ENCODE results near the gene BTG4. TPM values are rescaled to one million over a fixed set of nuclear protein-coding genes. Genes with fewer than 3 reads are reported as not detected.

Gene BTG4
- 0.10 to 0.23 TPM (median 0.18 TPM) in 4 of 5 replicates, not detected in the other for total RNA-seq (2022; extraction: Qiagen RNA extraction)

DNA sequence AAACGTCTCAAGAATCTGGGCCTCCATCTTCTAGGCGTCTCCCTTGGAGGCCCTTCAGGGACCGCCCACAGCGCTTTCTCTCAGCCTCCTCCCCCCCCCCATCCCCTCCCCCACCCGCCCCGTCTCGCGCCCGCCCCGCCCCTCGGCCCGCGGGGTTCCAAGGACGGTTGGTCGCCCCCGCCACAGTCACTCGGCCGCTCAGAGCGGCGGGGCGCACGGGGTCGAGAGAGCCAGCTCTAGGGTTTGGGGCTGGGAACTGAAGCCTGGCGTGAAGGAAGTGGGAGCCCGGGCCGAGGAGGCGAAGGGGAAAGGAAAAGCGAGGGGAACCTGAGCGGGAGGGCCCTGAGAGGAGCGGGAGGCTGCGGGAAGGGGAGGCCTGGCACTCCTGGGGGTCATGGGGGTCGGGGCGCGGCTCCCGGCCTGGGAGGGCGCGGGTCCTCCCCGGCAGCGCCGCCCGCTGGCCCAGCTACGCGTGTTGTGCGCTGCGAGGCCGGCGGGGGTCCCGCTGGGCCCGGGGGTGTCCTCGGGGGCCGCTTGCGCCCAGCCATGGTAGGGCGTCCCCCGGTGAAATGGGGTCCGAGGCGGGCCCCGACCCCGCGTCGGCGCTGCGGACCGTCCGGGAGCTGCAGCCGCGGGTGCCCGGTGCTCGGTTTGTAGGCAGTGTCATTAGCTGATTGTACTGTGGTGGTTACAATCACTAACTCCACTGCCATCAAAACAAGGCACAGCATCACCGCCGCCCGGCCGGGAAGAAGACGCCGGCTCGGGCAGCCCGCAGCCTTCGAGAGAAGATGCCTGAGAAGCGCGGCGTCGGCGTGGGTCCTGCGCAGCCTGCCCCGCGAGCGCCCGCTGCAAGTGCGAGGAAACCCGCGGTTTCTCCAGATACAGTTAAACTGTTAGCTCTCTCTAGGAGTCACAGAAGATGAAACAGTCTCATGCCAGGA is at the start of gene BTG4:
Gene BTG4 (minus strand): TSS at position 91 of the 944 bp plus-strand sequence. CDS start 13,610 bp downstream, outside the sequence.

GRCh38 chr11:111540114-111540936 is 28.1 kb upstream of the BTG4 start, which contains the start of gene LAYN:
TSS of gene LAYN (plus strand) at chr11:111540720. CDS start at chr11:111540844, 124 bp downstream.

GRCh38 chr11:111514216-111515031 is 2.2 kb upstream of the BTG4 start, which contains the start of gene HOATZ:
TSS of gene HOATZ (plus strand) at chr11:111514778. CDS start at chr11:111514785, 7 bp downstream.

Other genes with a start within 250 kb of the BTG4 start
- gene POU2AF3, start 213.8 kb downstream of the BTG4 start, total RNA-seq (2022; extraction: Qiagen RNA extraction): 1.0 to 1.8 TPM (median 1.4 TPM) in 5 replicates
- 0.17 TPM in 1 of 5 replicates, not detected in the others for gene POU2AF1, start 133.1 kb downstream of the BTG4 start, total RNA-seq (2022; extraction: Qiagen RNA extraction)
- gene HOATZ, start 2.4 kb upstream of the BTG4 start, total RNA-seq (2022; extraction: Qiagen RNA extraction): not detected in 5 replicates
- gene LAYN, start 28.3 kb upstream of the BTG4 start, total RNA-seq (2022; extraction: Qiagen RNA extraction): 3.4 to 4.0 TPM (median 3.6 TPM) in 5 replicates
- 7.4 to 9.1 TPM (median 9.0 TPM) in 5 replicates for gene SIK2, start 90.1 kb upstream of the BTG4 start, total RNA-seq (2022; extraction: Qiagen RNA extraction)

Data from A549 treated with AZD2906 at 1 μM for 4 hours (cell line).